ENCODE data around the gene AP5Z1.

DNA sequence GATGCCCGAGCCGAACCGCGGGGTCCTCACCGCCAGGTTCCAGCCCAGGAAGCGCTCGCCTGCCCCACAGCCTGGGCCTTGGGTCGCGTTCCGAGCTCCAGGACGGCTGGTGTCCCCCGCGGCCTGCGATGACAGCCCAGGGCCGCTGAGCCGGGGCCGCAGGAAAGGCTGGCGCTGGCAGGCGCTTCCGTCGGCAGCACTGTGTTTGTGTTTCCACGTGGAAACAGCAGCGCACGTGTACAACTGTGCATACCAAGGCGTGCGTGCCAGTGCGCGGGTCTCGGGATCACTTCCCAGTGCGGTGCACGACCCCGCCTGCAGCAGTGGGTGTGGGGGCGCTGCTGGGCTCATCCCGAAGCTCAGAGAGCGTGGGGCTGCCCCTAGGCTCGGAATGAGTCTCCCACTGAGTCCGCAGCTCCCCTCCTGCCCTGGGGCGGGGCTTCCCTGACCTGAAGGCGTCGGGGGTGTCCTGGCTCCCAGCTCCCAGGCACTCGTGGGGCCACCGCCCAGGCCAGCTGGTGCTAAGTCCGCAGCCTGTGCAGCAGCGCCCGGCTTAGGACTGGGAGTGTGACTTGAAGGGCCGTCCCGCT, 17.2 kb downstream of the AP5Z1 start:
- no peak for TF ChIP-seq EZH2 (IDR thresholded peaks at IDR 0.05; ENCODE audit: insufficient read depth, poor library complexity, severe bottlenecking)
- TF ChIP-seq EZH2phosphoT487 (IDR thresholded peaks at IDR 0.05; ENCODE audit: insufficient read depth, low read depth), result no peak

Data from GM23248 (cell line).